C4-2B (cell line): ENCODE results near the gene GSK3B.

ENCODE experiments used
- H3K27ac ChIP-seq: fragments of 450-650 bp; 2 replicates; pipeline ENCODE4 v1.5.1; 2017
- ZFX ChIP-seq: fragments of 450-650 bp; IDR thresholded peaks from 2 replicates; pipeline ENCODE4 v1.6.1; 2017
- TF ChIP-seq, protein P1 (sequence below): fragments of 450-650 bp; conservative IDR thresholded peaks from 2 replicates; pipeline ENCODE4 v1.5.1; 2017; ENCODE audit warnings: mild to moderate bottlenecking

GSK3B gene

DNA sequence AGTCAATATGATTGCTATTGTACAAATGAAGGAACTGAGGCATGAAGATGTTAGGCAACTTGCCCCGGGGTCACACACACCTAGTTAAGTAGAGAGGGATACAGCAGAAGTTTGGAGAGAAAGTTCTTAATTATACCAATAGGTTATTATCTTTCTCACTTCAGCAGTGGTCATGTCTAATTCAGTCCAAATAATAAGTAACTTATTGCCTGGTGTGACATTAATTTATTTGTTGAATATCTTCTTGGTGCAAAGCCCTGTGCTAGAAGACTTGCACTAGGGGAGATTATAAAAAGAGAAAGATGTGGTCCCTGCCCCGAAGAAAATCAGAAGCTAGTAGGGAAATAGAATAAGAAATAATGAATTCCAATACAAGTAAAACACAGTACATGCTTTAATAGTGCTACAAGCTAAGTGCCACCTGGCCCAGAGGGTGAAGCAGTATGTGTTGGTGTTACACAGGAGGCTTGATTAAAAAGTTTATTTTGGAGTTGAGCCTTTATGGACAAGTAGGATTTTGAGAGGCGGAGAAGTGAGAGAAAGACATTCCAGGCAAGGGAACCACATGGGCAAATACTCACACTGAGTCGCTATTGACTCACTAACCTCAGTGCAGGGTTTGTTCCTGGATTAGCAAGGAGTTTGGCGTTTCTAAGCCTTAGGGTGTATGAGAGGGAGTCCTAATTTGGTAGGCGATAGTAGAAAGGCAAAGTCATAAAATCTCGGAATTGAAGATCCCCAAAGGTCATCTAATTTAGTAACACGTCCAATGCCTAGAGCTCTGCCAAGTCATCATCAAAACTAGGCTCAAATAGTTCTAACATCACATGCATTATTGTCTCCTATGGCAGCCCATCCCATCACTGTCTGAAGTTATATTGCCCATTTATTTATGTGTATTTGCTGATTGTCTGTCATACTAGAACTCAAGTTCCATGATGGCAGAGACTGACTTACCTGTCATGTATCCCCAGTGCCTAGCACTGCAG, 19.2 kb upstream of the GSK3B start:
- TF ChIP-seq ZFX = no peak
- TF ChIP-seq, protein P1, sequence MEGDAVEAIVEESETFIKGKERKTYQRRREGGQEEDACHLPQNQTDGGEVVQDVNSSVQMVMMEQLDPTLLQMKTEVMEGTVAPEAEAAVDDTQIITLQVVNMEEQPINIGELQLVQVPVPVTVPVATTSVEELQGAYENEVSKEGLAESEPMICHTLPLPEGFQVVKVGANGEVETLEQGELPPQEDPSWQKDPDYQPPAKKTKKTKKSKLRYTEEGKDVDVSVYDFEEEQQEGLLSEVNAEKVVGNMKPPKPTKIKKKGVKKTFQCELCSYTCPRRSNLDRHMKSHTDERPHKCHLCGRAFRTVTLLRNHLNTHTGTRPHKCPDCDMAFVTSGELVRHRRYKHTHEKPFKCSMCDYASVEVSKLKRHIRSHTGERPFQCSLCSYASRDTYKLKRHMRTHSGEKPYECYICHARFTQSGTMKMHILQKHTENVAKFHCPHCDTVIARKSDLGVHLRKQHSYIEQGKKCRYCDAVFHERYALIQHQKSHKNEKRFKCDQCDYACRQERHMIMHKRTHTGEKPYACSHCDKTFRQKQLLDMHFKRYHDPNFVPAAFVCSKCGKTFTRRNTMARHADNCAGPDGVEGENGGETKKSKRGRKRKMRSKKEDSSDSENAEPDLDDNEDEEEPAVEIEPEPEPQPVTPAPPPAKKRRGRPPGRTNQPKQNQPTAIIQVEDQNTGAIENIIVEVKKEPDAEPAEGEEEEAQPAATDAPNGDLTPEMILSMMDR = no peak
- no peak overlapping the region for H3K27ac ChIP-seq

DNA sequence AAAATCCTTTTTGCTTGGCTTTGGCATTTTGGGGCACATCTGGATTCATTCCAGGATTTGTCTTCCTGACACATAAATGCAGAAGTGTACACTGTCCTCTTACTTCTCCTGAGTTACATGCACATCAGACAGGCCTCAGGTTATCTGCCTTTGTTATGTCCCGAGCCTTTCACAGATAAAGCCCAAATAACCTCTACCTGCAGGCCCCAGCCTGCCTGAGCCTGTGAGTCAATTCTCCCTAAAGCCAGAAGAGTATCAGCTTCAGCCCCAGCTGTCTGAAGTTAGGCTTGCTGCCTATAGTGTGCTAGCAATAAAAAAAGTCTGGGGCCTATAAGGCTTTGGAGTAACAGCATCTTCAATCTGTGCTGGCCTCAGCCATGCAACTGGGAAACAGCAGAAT, 17.7 kb upstream of the GSK3B start:
- TF ChIP-seq ZFX = no peak
- TF ChIP-seq, protein P1 = no peak
- H3K27ac ChIP-seq = no peak overlapping the region

DNA sequence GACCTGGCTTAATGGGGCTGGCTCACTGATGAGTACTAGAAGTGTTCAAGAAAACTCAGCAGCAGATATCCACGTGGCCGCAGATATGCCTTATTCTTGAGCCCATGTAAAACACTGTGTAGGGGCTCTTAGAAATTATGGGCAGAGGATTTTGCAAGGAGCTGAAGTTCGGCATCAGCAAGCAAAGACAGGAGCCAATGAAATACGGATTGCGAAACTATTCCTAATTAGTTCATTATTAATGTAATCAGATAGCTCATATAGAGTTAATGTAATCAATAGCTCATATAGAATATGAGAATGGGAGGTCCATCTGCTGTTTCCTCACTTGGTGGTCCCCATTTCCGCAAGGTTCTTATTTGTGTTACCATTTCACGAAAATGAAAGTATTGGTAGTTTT, 9.0 kb upstream of the GSK3B start:
- no peak overlapping the region for H3K27ac ChIP-seq
- no peak for TF ChIP-seq ZFX
- TF ChIP-seq, protein P1 = no peak

DNA sequence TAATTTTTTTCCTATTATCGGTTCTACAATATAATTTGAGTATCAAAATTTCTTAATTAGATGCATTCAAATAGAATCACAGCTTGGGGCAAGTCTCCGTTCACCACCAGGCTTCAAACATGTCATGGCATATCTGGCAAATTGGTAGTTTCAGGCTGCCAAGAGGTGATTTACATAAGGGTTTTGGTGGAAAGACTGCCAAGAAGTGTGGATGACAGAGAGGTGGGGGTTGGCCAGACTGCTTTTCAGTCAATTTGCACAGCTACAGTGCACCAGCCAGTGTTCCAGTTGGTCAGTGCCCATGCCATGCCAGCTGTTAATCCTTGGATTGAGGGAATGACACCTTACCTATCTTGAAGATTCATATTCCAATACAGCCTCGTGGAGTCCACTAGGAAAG, 8.4 kb upstream of the GSK3B start:
- no peak overlapping the region for H3K27ac ChIP-seq
- TF ChIP-seq, protein P1 = no peak
- TF ChIP-seq ZFX = no peak

DNA sequence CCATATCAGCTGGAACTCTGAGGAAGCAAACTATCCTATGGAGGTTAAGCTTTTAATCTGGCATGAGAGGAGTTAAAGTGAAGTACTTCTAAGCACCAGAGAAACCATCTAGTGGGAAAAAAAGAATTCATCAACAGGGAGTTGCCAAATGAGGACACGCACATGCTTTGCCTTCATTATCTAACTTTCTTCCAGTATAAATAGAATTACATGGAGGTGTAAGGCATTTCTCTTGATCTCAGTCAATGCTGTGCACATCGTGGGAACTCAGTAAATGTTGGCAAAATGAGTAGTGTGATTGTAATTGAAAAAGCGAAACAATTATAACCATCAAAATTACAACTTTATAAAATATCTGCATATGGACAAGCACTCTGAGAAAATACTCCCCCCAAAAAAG, 8.0 kb upstream of the GSK3B start:
- TF ChIP-seq, protein P1 = no peak
- TF ChIP-seq ZFX = no peak

DNA sequence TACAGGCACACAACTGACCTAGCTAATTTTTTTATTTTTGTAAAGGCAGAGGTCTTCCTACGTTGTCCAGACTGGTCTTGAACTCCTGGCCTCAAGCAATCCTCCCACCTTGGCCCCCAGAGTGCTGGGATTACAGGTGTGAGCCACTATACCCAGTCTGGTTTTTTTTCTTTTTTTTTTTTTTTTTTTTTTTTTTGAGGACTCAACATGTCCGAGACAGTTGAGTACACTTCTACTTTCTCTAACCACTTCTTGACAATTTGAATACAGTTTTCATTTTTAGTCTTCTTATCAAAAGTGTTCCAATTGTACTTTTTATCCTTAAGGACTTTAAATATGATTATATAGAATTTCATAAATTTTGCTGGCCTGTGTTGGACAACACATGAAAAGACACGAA, 7.4 kb upstream of the GSK3B start:
- TF ChIP-seq ZFX = no peak
- TF ChIP-seq, protein P1 = no peak
- no peak overlapping the region for H3K27ac ChIP-seq

More for the DNA sequence above, 8.0 kb upstream of the GSK3B start:
- H3K27ac ChIP-seq = no peak overlapping the region

DNA sequence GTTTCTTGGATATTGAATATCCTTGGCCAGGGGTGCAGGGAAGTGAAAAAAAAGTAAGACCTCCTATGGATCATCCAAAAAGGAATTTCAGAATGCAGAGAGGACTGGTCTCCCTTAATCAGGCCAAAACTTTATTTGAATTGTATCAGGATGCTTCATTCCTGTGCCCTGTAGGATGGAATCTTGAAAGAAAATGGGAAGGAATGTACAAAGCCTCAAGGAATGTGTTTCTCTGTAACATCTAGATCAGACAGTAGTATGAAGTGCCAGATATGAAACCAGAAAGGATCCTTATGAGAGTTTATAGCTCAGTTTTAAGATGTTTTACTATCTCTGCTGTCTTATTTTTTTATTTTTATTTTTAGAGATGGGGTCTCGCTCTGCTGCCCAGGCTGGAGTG, 6.5 kb upstream of the GSK3B start:
- no peak overlapping the region for H3K27ac ChIP-seq
- TF ChIP-seq, protein P1 = no peak
- TF ChIP-seq ZFX = no peak
